Activated naive CD4-positive, alpha-beta T cell treated with anti-CD3 and anti-CD28 coated beads, Interleukin-2, amount 50 U/mL, for 72 hours (primary cell): ENCODE data around the gene SAMD4A. TPM values are rescaled to one million over a fixed set of nuclear protein-coding genes. Genes with fewer than 3 reads are reported as not detected.

Source experiments
- total RNA-seq, 2 donors: library from RNA; stranded (reverse); gene quantifications; one replicate each; pipeline ENCODE4 v1.2.3, GENCODE V29; 2022

Gene SAMD4A
- total RNA-seq, 2 donors from 2014 or later, result 2.3 to 6.8 TPM

Other genes starting within 250 kb of the SAMD4A start
- 100 to 1,000 TPM in 1 of 2 donors, 10 to 100 TPM in 1; 62.1 to 106 TPM for gene CDKN3, start 170.1 kb upstream of the SAMD4A start, total RNA-seq
- gene CNIH1, start 125.8 kb upstream of the SAMD4A start, total RNA-seq, result 10 to 100 TPM; 73.5 to 79.1 TPM
- gene GMFB, start 78.1 kb upstream of the SAMD4A start, total RNA-seq, result 10 to 100 TPM; 21.4 to 29.0 TPM
- 10 to 100 TPM in 1 of 2 donors, 1 to 10 TPM in 1; 8.4 to 17.7 TPM for gene CGRRF1, start 57.2 kb upstream of the SAMD4A start, total RNA-seq